Stromal cell of bone marrow (primary cell): Measurements from ENCODE around the gene DDHD1.

Experiments used
- DNase-seq: peaks from one replicate; pipeline ENCODE4 v3.0.0-alpha.2; 2012; ENCODE audit warnings: low read depth

DDHD1 gene

GRCh38 chr14:52995998-52996397 lies 157.1 kb downstream of the DDHD1 start:
- no peak for DNase-seq

GRCh38 chr14:52992236-52992870 lies 160.8 kb downstream of the DDHD1 start:
- DNase-seq = no peak

GRCh38 chr14:52988139-52988538 lies 165.0 kb downstream of the DDHD1 start:
- DNase-seq = no peak

- no peak for DNase-seq
These were observed 165.6 kb downstream of the DDHD1 start for GRCh38 chr14:52987514-52987913.

- DNase-seq = no peak
These were observed 166.1 kb downstream of the DDHD1 start for GRCh38 chr14:52987042-52987441.
